Endodermal cell (in vitro differentiated cells): ENCODE measurements around the gene FLT3LG. TPM values are rescaled to one million over a fixed set of nuclear protein-coding genes. Genes with fewer than 3 reads are reported as not detected.
"Not testable (repeated sequence)": the region's sequence is repeated elsewhere in the genome, so short reads cannot be mapped to it uniquely, and the experiment has no call there.

ENCODE experiments used
- DNase-seq: peaks from one replicate; pipeline ENCODE4 v3.0.0-alpha.2; 2017
- H3K27ac ChIP-seq: 2 replicates; pipeline ENCODE4 v1.5.1; 2013; ENCODE audit warnings: mild to moderate bottlenecking, low read depth, low read length, moderate library complexity
- H3K27me3 ChIP-seq: 2 replicates; pipeline ENCODE4 v1.6.1; 2013; ENCODE audit warnings: mild to moderate bottlenecking, low read length, moderate library complexity; ENCODE audit not compliant: insufficient read depth, control insufficient read depth, poor library complexity, severe bottlenecking
- H3K36me3 ChIP-seq: 2 replicates; pipeline ENCODE4 v1.7.0; 2013; ENCODE audit warnings: mild to moderate bottlenecking, low read length, moderate library complexity; ENCODE audit not compliant: control insufficient read depth, insufficient read depth
- H3K4me1 ChIP-seq: one replicate; pipeline ENCODE4 v1.7.0; 2013; ENCODE audit warnings: low read length; ENCODE audit not compliant: control insufficient read depth, insufficient read depth
- H3K4me3 ChIP-seq: 2 replicates; pipeline ENCODE4 v1.5.1; 2013; ENCODE audit warnings: mild to moderate bottlenecking, low read length, moderate library complexity
- H3K9ac ChIP-seq: 2 replicates; pipeline ENCODE4 v1.6.1; 2013; ENCODE audit warnings: mild to moderate bottlenecking, low read length, moderate library complexity; ENCODE audit not compliant: poor library complexity, severe bottlenecking; ENCODE audit errors: extremely low read depth
- H3K9me3 ChIP-seq: 2 replicates; pipeline ENCODE4 v1.6.1; 2013; ENCODE audit warnings: mild to moderate bottlenecking, low read length, moderate library complexity; ENCODE audit not compliant: control insufficient read depth
- H3K27ac Mint-ChIP-seq: 2 replicates; pipeline ENCODE4 v1.8.0; 2020; ENCODE audit warnings: mixed read lengths
- H3K27me3 Mint-ChIP-seq: 2 replicates; pipeline ENCODE4 v1.8.0; 2021; ENCODE audit warnings: mild to moderate bottlenecking, mixed read lengths; ENCODE audit not compliant: insufficient read depth
- H3K36me3 Mint-ChIP-seq: 2 replicates; pipeline ENCODE4 v1.8.0; 2020; ENCODE audit warnings: low read depth, mixed read lengths
- H3K4me1 Mint-ChIP-seq: 2 replicates; pipeline ENCODE4 v1.8.0; 2020; ENCODE audit warnings: mixed read lengths
- H3K4me3 Mint-ChIP-seq: 2 replicates; pipeline ENCODE4 v1.8.0; 2020; ENCODE audit warnings: mild to moderate bottlenecking, moderate library complexity, mixed read lengths
- H3K9me3 Mint-ChIP-seq: 2 replicates; pipeline ENCODE4 v1.8.0; 2020; ENCODE audit warnings: mild to moderate bottlenecking, mixed read lengths
- CTCF ChIP-seq: fragments of 200-600 bp; sonication (generic); conservative IDR thresholded peaks from 2 replicates; pipeline ENCODE4 v1.5.0; 2021; ENCODE audit warnings: antibody characterized with exemption, mild to moderate bottlenecking
- WGBS, 2 experiments: methylation state at CpG; one replicate each; pipeline versions ENCODE4 v1.1.5 to v1.1.7; 2013; ENCODE audit warnings: missing lambda C conversion rate in 2 of 2, mixed read lengths in 1 of 2; ENCODE audit not compliant: insufficient coverage in 1 of 2, insufficient read length in 1 of 2; 5-methylcytosine and 5-hydroxymethylcytosine counted together
- total RNA-seq, 2 donors: library from RNA; stranded (reverse); fragmentation: NEBNext Ultra II Directional in 1 of 2; extraction: Animal tissue kit (Norgen Biotek cat#: 25700) in 1 of 2; gene quantifications; 2 replicates in 1 of 2; 3 replicates in 1 of 2; pipeline ENCODE4 v1.2.1, GENCODE V29; 2021

FLT3LG gene
- total RNA-seq, 2 donors from 2014 or later, result 0.75 to 2.3 TPM

DNA sequence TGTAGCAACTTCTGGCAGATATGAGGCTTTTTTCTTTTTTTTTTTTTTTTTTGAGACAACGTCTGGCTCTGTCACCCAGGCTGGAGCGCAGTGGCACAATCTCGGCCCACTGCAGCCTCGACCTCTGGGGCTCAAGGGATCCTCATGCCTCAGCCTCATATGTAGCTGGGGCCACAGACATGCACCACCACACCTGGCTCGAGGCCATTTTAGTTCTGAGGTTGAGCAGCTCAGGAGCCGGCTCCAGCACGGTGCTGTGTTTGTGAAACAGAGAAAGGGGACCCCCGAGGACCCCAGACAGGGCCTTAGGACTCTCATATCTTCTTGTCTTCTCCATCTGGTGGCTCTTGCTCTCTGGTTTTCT lies 3.4 kb upstream of the FLT3LG start:
- H3K27ac Mint-ChIP-seq, result no peak overlapping the region
- peaks cover 12% of the 10 kb centered on the region for H3K27me3 Mint-ChIP-seq
- H3K9me3 ChIP-seq, result no peaks in the 10 kb centered on the region
- TF ChIP-seq CTCF, result no peak
- peaks cover 11% of the 10 kb centered on the region for H3K27me3 ChIP-seq
- no peaks in the 10 kb centered on the region for H3K4me1 Mint-ChIP-seq
- H3K4me3 Mint-ChIP-seq, result no peak overlapping the region
- peaks cover 21% of the 10 kb centered on the region for H3K36me3 Mint-ChIP-seq
- no peak overlapping the region for H3K4me3 ChIP-seq
- no peaks in the 10 kb centered on the region for H3K4me1 ChIP-seq
- H3K27ac ChIP-seq, result no peak overlapping the region
- H3K9me3 Mint-ChIP-seq, result no peaks in the 10 kb centered on the region
- WGBS, 2 experiments, result 91 to 96% methylated on average over 5 to 8 of the region's 8 CpGs
- H3K9ac ChIP-seq, result no peak overlapping the region
- H3K36me3 ChIP-seq, result peaks cover 24% of the 10 kb centered on the region
- no peak for DNase-seq

DNA sequence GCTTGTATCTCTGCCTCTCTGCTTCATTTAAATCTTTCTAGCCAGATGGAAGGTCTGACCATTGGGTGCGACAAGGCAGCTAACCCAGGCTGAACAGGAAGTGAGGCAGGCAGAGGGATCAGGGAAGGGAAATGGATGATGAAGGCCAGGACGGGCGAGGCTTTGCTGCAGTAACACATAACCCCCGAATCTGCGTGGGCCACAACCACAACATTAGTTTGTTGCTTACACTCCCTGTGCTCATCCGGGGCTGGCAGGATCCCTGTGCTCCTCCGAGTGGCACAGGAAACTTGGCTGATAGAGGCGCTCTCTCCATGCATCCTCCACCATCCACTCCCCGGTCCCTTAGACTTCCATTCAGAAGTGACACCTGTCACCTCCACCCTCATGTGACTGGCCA lies 1.1 kb upstream of the FLT3LG start:
- peaks cover 16% of the 10 kb centered on the region for H3K36me3 Mint-ChIP-seq
- Histone ChIP-seq H3K27ac (no peak overlapping the region), H3K9ac (no peak overlapping the region), H3K4me1 (no peaks in the 10 kb centered on the region), H3K36me3 (peaks cover 12% of the 10 kb centered on the region), H3K4me3 (no peak overlapping the region), H3K9me3 (no peaks in the 10 kb centered on the region), H3K27me3 (peaks cover 11% of the 10 kb centered on the region)
- H3K4me1 Mint-ChIP-seq, result peaks cover 3% of the 10 kb centered on the region
- no peak for DNase-seq
- H3K9me3 Mint-ChIP-seq, result no peaks in the 10 kb centered on the region
- H3K27me3 Mint-ChIP-seq, result peaks cover 16% of the 10 kb centered on the region
- TF ChIP-seq CTCF, result no peak
- H3K27ac Mint-ChIP-seq, result no peak overlapping the region
- WGBS, 2 experiments, result 89 to 95% methylated on average over 9 of the region's 9 CpGs
- H3K4me3 Mint-ChIP-seq, result no peak overlapping the region

GRCh38 chr19:49473501-49473867 lies 531 bp upstream of the FLT3LG start:
- H3K27me3 ChIP-seq, result peaks cover 11% of the 10 kb centered on the region
- H3K9me3 Mint-ChIP-seq, H3K9ac ChIP-seq, H3K4me1 Mint-ChIP-seq, H3K4me3 ChIP-seq, H3K4me3 Mint-ChIP-seq, H3K27ac Mint-ChIP-seq, H3K9me3 ChIP-seq, H3K4me1 ChIP-seq, DNase-seq, H3K27ac ChIP-seq: not testable (repeated sequence)
- H3K27me3 Mint-ChIP-seq, result peaks cover 16% of the 10 kb centered on the region
- peaks cover 12% of the 10 kb centered on the region for H3K36me3 ChIP-seq
- 75 to 88% methylated on average over 8 to 9 of the region's 9 CpGs for WGBS, 2 experiments
- H3K36me3 Mint-ChIP-seq, result peaks cover 16% of the 10 kb centered on the region

DNA sequence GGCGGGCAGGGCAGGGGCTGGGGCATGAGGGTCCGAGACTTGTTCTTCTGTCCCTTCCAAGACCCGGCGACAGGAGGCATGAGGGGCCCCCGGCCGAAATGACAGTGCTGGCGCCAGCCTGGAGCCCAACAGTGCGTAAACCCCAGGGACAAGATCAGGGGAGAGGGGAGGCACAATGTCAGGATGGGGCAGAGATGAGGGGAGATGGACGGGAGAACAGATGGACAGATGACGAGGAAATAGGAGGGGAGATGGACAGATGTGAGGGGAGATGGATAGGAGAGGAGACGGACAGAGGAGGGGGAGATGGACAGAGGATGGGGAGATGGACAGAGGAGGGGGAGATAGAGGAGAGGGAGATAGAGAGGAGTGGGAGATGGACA lies 518 bp downstream of the FLT3LG start:
- H3K27me3 ChIP-seq, result peaks cover 11% of the 10 kb centered on the region
- no peak for DNase-seq
- H3K4me1 ChIP-seq, result no peaks in the 10 kb centered on the region
- H3K9me3 ChIP-seq, result no peaks in the 10 kb centered on the region
- H3K4me3 Mint-ChIP-seq, result peak overlapping the region; percentile 21
- H3K27ac ChIP-seq, result no peak overlapping the region
- 53 to 63% methylated on average over 7 to 11 of the region's 11 CpGs for WGBS, 2 experiments
- H3K27me3 Mint-ChIP-seq, result peaks cover 16% of the 10 kb centered on the region
- H3K4me1 Mint-ChIP-seq, result peaks cover 5% of the 10 kb centered on the region
- no peak for TF ChIP-seq CTCF
- H3K36me3 ChIP-seq, result peaks cover 8% of the 10 kb centered on the region
- H3K27ac Mint-ChIP-seq, result no peak overlapping the region
- H3K9me3 Mint-ChIP-seq, result peaks cover 2% of the 10 kb centered on the region
- peaks cover 10% of the 10 kb centered on the region for H3K36me3 Mint-ChIP-seq
- no peak overlapping the region for H3K9ac ChIP-seq
- no peak overlapping the region for H3K4me3 ChIP-seq
